Activated CD8-positive, alpha-beta T cell treated with anti-CD3 and anti-CD28 coated beads, Interleukin-2, amount 10 ng/mL, durations not matched to agents 7 days and 5 days (primary cell): ENCODE results near the gene INHBC. TPM values are rescaled to one million over a fixed set of nuclear protein-coding genes. Genes with fewer than 3 reads are reported as not detected.
"Not testable (repeated sequence)": the region's sequence is repeated elsewhere in the genome, so short reads cannot be mapped to it uniquely, and the experiment has no call there.

ENCODE experiments used
- ATAC-seq: fragments of 150-1000 bp; cut with Tn5 transposase; one replicate; pipeline ENCODE4 v1.10.0; 2021; ENCODE audit warnings: moderate library complexity
- CTCF ChIA-PET: fragments of 350-600 bp; sonication (Branson Sonifier 250); formaldehyde crosslinking; loops from one replicate; lab custom pipeline; 2021; ENCODE audit warnings: antibody characterized with exemption; lab: Charles Lee
- POLR2A ChIA-PET: fragments of 350-600 bp; sonication (Branson Sonifier 250); formaldehyde crosslinking; loops from one replicate; lab custom pipeline; 2021; ENCODE audit warnings: antibody characterized with exemption; lab: Charles Lee
- DNase-seq: peaks from one replicate; pipeline ENCODE4 v3.0.0-alpha.2; 2020
- H3K27ac Mint-ChIP-seq: one replicate; pipeline ENCODE4 v1.8.0; 2021; ENCODE audit warnings: mild to moderate bottlenecking, mixed read lengths
- H3K27me3 Mint-ChIP-seq: one replicate; pipeline ENCODE4 v1.8.0; 2021; ENCODE audit warnings: low read depth, mixed read lengths
- H3K36me3 Mint-ChIP-seq: one replicate; pipeline ENCODE4 v1.8.0; 2021; ENCODE audit warnings: low read depth, mixed read lengths
- H3K4me1 Mint-ChIP-seq: one replicate; pipeline ENCODE4 v1.8.0; 2021; ENCODE audit warnings: low read depth, mixed read lengths
- H3K4me3 Mint-ChIP-seq: one replicate; pipeline ENCODE4 v1.8.0; 2021; ENCODE audit warnings: mild to moderate bottlenecking, mixed read lengths
- H3K9me3 Mint-ChIP-seq: one replicate; pipeline ENCODE4 v1.8.0; 2022; ENCODE audit warnings: mixed read lengths; ENCODE audit not compliant: insufficient read depth
- total RNA-seq, 2 experiments: library from RNA; stranded (reverse); gene quantifications; one replicate each; pipeline ENCODE4 v1.2.3, GENCODE V29; 2021

INHBC gene
- not detected for total RNA-seq

GRCh38 chr12:57434517-57435223, at the start of gene INHBC:
Gene INHBC (plus strand): TSS chr12:57434784. CDS start chr12:57434887, 103 bp downstream.
- DNase-seq (no peak), ATAC-seq (no peak)
- Mint-ChIP-seq H3K36me3 (no peaks in the 10 kb centered on the region), H3K27ac (peak within 1 kb of the TSS; percentile 95), H3K4me1 (peaks cover 33% of the 10 kb centered on the region), H3K4me3 (peak within 1 kb of the TSS; percentile 80), H3K27me3 (peaks cover 4% of the 10 kb centered on the region), H3K9me3 (no peaks in the 10 kb centered on the region)
- ChIA-PET POLR2A (interaction anchor here (0.5 to 1.4 kb wide), 3 partner anchors 14 to 310 kb away, joined by 3 to 4 read pairs (median 3); partner anchors contain the start of gene TSPAN31), CTCF (interaction anchor here (0.9 to 3.8 kb wide), 5 partner anchors 18 to 192 kb away, joined by 3 to 21 read pairs (median 9); partner anchors contain the start of genes GLI1 and INHBE)

GRCh38 chr12:57385586-57385985, 49.0 kb upstream of the INHBC start:
- no peak overlapping the region for H3K4me3 Mint-ChIP-seq
- POLR2A ChIA-PET: no interaction called here

GRCh38 chr12:57386187-57386720, 48.3 kb upstream of the INHBC start:
- POLR2A ChIA-PET: interaction anchor here (0.5 kb wide), 1 partner anchor 12 kb away, joined by 3 read pairs; no protein-coding TSS in a partner anchor
- Mint-ChIP-seq H3K36me3 (peaks cover 19% of the 10 kb centered on the region), H3K4me1 (no peaks in the 10 kb centered on the region), H3K27ac (no peak overlapping the region), H3K9me3 (no peaks in the 10 kb centered on the region), H3K4me3 (no peak overlapping the region), H3K27me3 (no peaks in the 10 kb centered on the region)
- CTCF ChIA-PET: interaction anchor here (0.9 kb wide), 1 partner anchor 72 kb away, joined by 3 read pairs; no protein-coding TSS in a partner anchor
- DNase-seq: no peak
- ATAC-seq: no peak

More at GRCh38 chr12:57385586-57385985, 49.0 kb upstream of the INHBC start:
- DNase-seq: no peak
- Mint-ChIP-seq H3K27me3 (no peaks in the 10 kb centered on the region), H3K9me3 (no peaks in the 10 kb centered on the region), H3K4me1 (no peaks in the 10 kb centered on the region), H3K27ac (no peak overlapping the region), H3K36me3 (peaks cover 21% of the 10 kb centered on the region)
- no peak for ATAC-seq
- CTCF ChIA-PET: no interaction called here

- H3K36me3 Mint-ChIP-seq: peaks cover 30% of the 10 kb centered on the region
- H3K27ac Mint-ChIP-seq: no peak overlapping the region
- no peak overlapping the region for H3K4me3 Mint-ChIP-seq
- CTCF ChIA-PET: interaction anchor here (1.1 kb wide), 1 partner anchor 73 kb away, joined by 3 read pairs; no protein-coding TSS in a partner anchor
- POLR2A ChIA-PET: no interaction called here
- no peaks in the 10 kb centered on the region for H3K27me3 Mint-ChIP-seq
- H3K4me1 Mint-ChIP-seq: no peaks in the 10 kb centered on the region
- H3K9me3 Mint-ChIP-seq: no peaks in the 10 kb centered on the region
- no peak for DNase-seq
- no peak for ATAC-seq
These were observed 46.2 kb upstream of the INHBC start for GRCh38 chr12:57388425-57388824.

- Mint-ChIP-seq H3K9me3 (no peaks in the 10 kb centered on the region), H3K36me3 (peaks cover 34% of the 10 kb centered on the region), H3K4me3 (no peak overlapping the region), H3K4me1 (no peaks in the 10 kb centered on the region), H3K27ac (no peak overlapping the region), H3K27me3 (no peaks in the 10 kb centered on the region)
- CTCF ChIA-PET: interaction anchor here (0.6 to 1.4 kb wide), 5 partner anchors 21 to 112 kb away, joined by 3 to 6 read pairs (median 3); no protein-coding TSS in a partner anchor
- DNase-seq: no peak
- no peak for ATAC-seq
- POLR2A ChIA-PET: no interaction called here
These were observed 45.6 kb upstream of the INHBC start for GRCh38 chr12:57389033-57389432.

- Mint-ChIP-seq H3K9me3 (no peaks in the 10 kb centered on the region), H3K27ac (no peak overlapping the region), H3K4me3 (no peak overlapping the region), H3K36me3 (peaks cover 39% of the 10 kb centered on the region), H3K27me3 (no peaks in the 10 kb centered on the region), H3K4me1 (no peaks in the 10 kb centered on the region)
- CTCF ChIA-PET: interaction anchor here (1.4 kb wide), 1 partner anchor 63 kb away, joined by 6 read pairs; no protein-coding TSS in a partner anchor
- POLR2A ChIA-PET: no interaction called here
- DNase-seq (no peak), ATAC-seq (no peak)
These were observed 44.4 kb upstream of the INHBC start for GRCh38 chr12:57390174-57390573.

GRCh38 chr12:57395121-57395520, 39.5 kb upstream of the INHBC start:
- DNase-seq (no peak), ATAC-seq (no peak)
- Mint-ChIP-seq H3K4me1 (no peaks in the 10 kb centered on the region), H3K36me3 (peaks cover 27% of the 10 kb centered on the region), H3K27ac (no peak overlapping the region), H3K4me3 (no peak overlapping the region), H3K9me3 (no peaks in the 10 kb centered on the region), H3K27me3 (no peaks in the 10 kb centered on the region)
- ChIA-PET CTCF (no interaction called here), POLR2A (no interaction called here)

- POLR2A ChIA-PET: no interaction called here
- Mint-ChIP-seq H3K27ac (no peak overlapping the region), H3K4me3 (no peak overlapping the region), H3K4me1 (no peaks in the 10 kb centered on the region), H3K9me3 (no peaks in the 10 kb centered on the region), H3K36me3 (peaks cover 19% of the 10 kb centered on the region), H3K27me3 (no peaks in the 10 kb centered on the region)
- CTCF ChIA-PET: no interaction called here
- ATAC-seq: no peak
- DNase-seq: no peak
These were observed 37.1 kb upstream of the INHBC start for GRCh38 chr12:57397441-57397840.

- ATAC-seq, CTCF ChIA-PET, H3K9me3 Mint-ChIP-seq, H3K27ac Mint-ChIP-seq, H3K4me3 Mint-ChIP-seq, DNase-seq, H3K27me3 Mint-ChIP-seq, H3K36me3 Mint-ChIP-seq, POLR2A ChIA-PET, H3K4me1 Mint-ChIP-seq: not testable (repeated sequence)
These were observed 34.7 kb upstream of the INHBC start for GRCh38 chr12:57399718-57400463.

- POLR2A ChIA-PET: no interaction called here
- Mint-ChIP-seq H3K36me3 (peaks cover 2% of the 10 kb centered on the region), H3K9me3 (no peaks in the 10 kb centered on the region), H3K27me3 (no peaks in the 10 kb centered on the region), H3K4me3 (no peak overlapping the region), H3K4me1 (peaks cover 1% of the 10 kb centered on the region), H3K27ac (no peak overlapping the region)
- CTCF ChIA-PET: interaction anchor here (0.8 to 0.9 kb wide), 2 partner anchors 58 to 158 kb away, joined by 3 read pairs; no protein-coding TSS in a partner anchor
- ATAC-seq (no peak), DNase-seq (no peak)
These were observed 33.4 kb upstream of the INHBC start for GRCh38 chr12:57401165-57401564.

- DNase-seq, ATAC-seq, H3K27me3 Mint-ChIP-seq, H3K4me3 Mint-ChIP-seq, H3K4me1 Mint-ChIP-seq, CTCF ChIA-PET, H3K27ac Mint-ChIP-seq, H3K36me3 Mint-ChIP-seq, POLR2A ChIA-PET, H3K9me3 Mint-ChIP-seq: not testable (repeated sequence)
These were observed 32.4 kb upstream of the INHBC start for GRCh38 chr12:57402156-57402555.
